IMR-90 (cell line): ENCODE data around the gene DGLUCY. TPM values are rescaled to one million over a fixed set of nuclear protein-coding genes. Genes with fewer than 3 reads are reported as not detected.

Source experiments
- ATAC-seq: fragments of 200-7000 bp; cut with Tn5 transposase; 2 replicates; pipeline ENCODE4 v1.9.1; 2020; ENCODE audit warnings: low read depth, mild to moderate bottlenecking, moderate library complexity
- BruUV-seq: library from RNA; stranded (reverse); fragments of 400-500 nt; replicated peaks from 2 replicates; lab custom pipeline; 2021; lab: Mats Ljungman, UMichigan
- CTCF ChIA-PET: fragments of 300-600 bp; formaldehyde crosslinking; extraction: SDS; loops from one replicate; lab custom pipeline; 2021; ENCODE audit warnings: antibody characterized with exemption; lab: Yijun Ruan, JAX
- POLR2A ChIA-PET: fragments of 300-600 bp; sonication (Branson Sonifier 250); formaldehyde crosslinking; loops from one replicate; lab custom pipeline; 2022; ENCODE audit warnings: antibody characterized with exemption; ENCODE audit not compliant: unreplicated experiment; lab: Charles Lee
- DNase-seq: peaks from one replicate; pipeline ENCODE4 v3.0.0; 2013
- H2AFZ ChIP-seq: replicated peaks from 2 replicates; pipeline ENCODE3; 2013; ENCODE audit warnings: low read length, mild to moderate bottlenecking; ENCODE audit not compliant: poor library complexity
- H2AK5ac ChIP-seq: 2 replicates; pipeline ENCODE4 v1.6.1; 2013; ENCODE audit warnings: low read depth, low read length, inconsistent platforms
- H2AK9ac ChIP-seq: replicated peaks from 2 replicates; pipeline ENCODE3; 2013; ENCODE audit warnings: mild to moderate bottlenecking, low read depth, low read length, moderate library complexity; ENCODE audit not compliant: poor library complexity
- H2BK120ac ChIP-seq: 2 replicates; pipeline ENCODE4 v1.6.1; 2013; ENCODE audit warnings: low read depth, low read length, inconsistent platforms
- H2BK15ac ChIP-seq: 3 replicates; pipeline ENCODE4 v1.6.1; 2013; ENCODE audit warnings: low read depth, low read length, inconsistent platforms
- H2BK20ac ChIP-seq: 2 replicates; pipeline ENCODE4 v1.6.1; 2013; ENCODE audit warnings: low read depth, mild to moderate bottlenecking, inconsistent platforms, low read length, moderate library complexity
- H2BK5ac ChIP-seq: 2 replicates; pipeline ENCODE4 v1.6.1; 2013; ENCODE audit warnings: mild to moderate bottlenecking, low read depth, low read length, inconsistent platforms; ENCODE audit not compliant: poor library complexity, severe bottlenecking
- H3K14ac ChIP-seq: replicated peaks from 2 replicates; pipeline ENCODE4 v1.6.1; 2013; ENCODE audit warnings: low read depth, low read length, inconsistent platforms
- H3K18ac ChIP-seq: 2 replicates; pipeline ENCODE4 v1.6.1; 2013; ENCODE audit warnings: low read depth, low read length, control low read depth
- H3K23ac ChIP-seq: 2 replicates; pipeline ENCODE4 v1.6.1; 2013; ENCODE audit warnings: low read depth, low read length, inconsistent platforms
- H3K27ac ChIP-seq: 2 replicates; pipeline ENCODE4 v1.5.1; 2013; ENCODE audit warnings: mild to moderate bottlenecking, control low read depth, low read length; ENCODE audit not compliant: insufficient read depth
- H3K27me3 ChIP-seq: 2 replicates; pipeline ENCODE4 v1.6.1; 2013; ENCODE audit warnings: low read length; ENCODE audit not compliant: control insufficient read depth, insufficient read depth
- H3K36me3 ChIP-seq: 2 replicates; pipeline ENCODE4 v1.6.1; 2013; ENCODE audit warnings: low read length, mixed read lengths; ENCODE audit not compliant: control insufficient read depth, insufficient read depth
- H3K4ac ChIP-seq: 2 replicates; pipeline ENCODE4 v1.6.1; 2013; ENCODE audit warnings: low read depth, low read length, inconsistent platforms
- H3K4me1 ChIP-seq: 2 replicates; pipeline ENCODE4 v1.6.1; 2013; ENCODE audit warnings: low read length, mixed read lengths; ENCODE audit not compliant: control insufficient read depth, insufficient read depth
- H3K4me2 ChIP-seq: 2 replicates; pipeline ENCODE4 v1.6.1; 2013; ENCODE audit warnings: low read depth, mild to moderate bottlenecking, control low read depth, low read length, moderate library complexity
- H3K4me3 ChIP-seq: 2 replicates; pipeline ENCODE4 v1.5.1; 2013; ENCODE audit warnings: low read depth, mild to moderate bottlenecking, control low read depth, low read length, moderate library complexity; ENCODE audit not compliant: insufficient read depth
- H3K56ac ChIP-seq: 2 replicates; pipeline ENCODE4 v1.6.1; 2013; ENCODE audit warnings: low read length, inconsistent platforms; ENCODE audit not compliant: insufficient read depth; ENCODE audit errors: extremely low read depth
- H3K79me1 ChIP-seq, 2 experiments: 2 replicates each; pipeline ENCODE4 v1.6.1; 2013; ENCODE audit warnings: low read length in 2 of 2, inconsistent platforms in 1 of 2, low read depth in 1 of 2
- H3K9ac ChIP-seq: 2 replicates; pipeline ENCODE4 v1.6.1; 2013; ENCODE audit warnings: low read depth, low read length, control low read depth
- H3K9me1 ChIP-seq: 2 replicates; pipeline ENCODE4 v1.6.1; 2013; ENCODE audit warnings: low read length, inconsistent platforms; ENCODE audit not compliant: insufficient read depth
- H3K9me3 ChIP-seq: 2 replicates; pipeline ENCODE4 v1.6.1; 2013; ENCODE audit warnings: low read length; ENCODE audit not compliant: control insufficient read depth, insufficient read depth
- H4K20me1 ChIP-seq: 2 replicates; pipeline ENCODE4 v1.6.1; 2013; ENCODE audit warnings: low read length, inconsistent platforms; ENCODE audit not compliant: insufficient read depth
- H4K5ac ChIP-seq: 2 replicates; pipeline ENCODE4 v1.6.1; 2013; ENCODE audit warnings: mild to moderate bottlenecking, low read depth, low read length, control low read depth
- H4K8ac ChIP-seq, 2 experiments: 2 replicates each; pipeline ENCODE4 v1.6.1; 2013; ENCODE audit warnings: low read depth in 2 of 2, low read length in 2 of 2, control low read depth in 1 of 2, inconsistent platforms in 1 of 2
- H4K91ac ChIP-seq: 2 replicates; pipeline ENCODE4 v1.6.1; 2013; ENCODE audit warnings: low read depth, low read length, inconsistent platforms; ENCODE audit not compliant: insufficient read depth
- BHLHE40 ChIP-seq: fragments of 150-350 bp; IDR thresholded peaks from 2 replicates; pipeline ENCODE4 v1.6.1; 2016; ENCODE audit warnings: mild to moderate bottlenecking, low read depth, low read length
- CEBPB ChIP-seq: IDR thresholded peaks from 2 replicates; pipeline ENCODE4 v1.6.1; 2012; ENCODE audit warnings: low read depth, low read length, improper control_type of control experiment
- CHD1 ChIP-seq: IDR thresholded peaks from 2 replicates; pipeline ENCODE4 v1.6.1; 2012; ENCODE audit warnings: low read depth, low read length, improper control_type of control experiment
- CTCF ChIP-seq: conservative IDR thresholded peaks from 2 replicates; pipeline ENCODE4 v1.5.1; 2012; ENCODE audit warnings: mild to moderate bottlenecking, low read depth, low read length, improper control_type of control experiment
- ELK1 ChIP-seq: fragments of 150-350 bp; IDR thresholded peaks from 2 replicates; pipeline ENCODE4 v1.6.1; 2016; ENCODE audit warnings: low read depth, mild to moderate bottlenecking, low read length, moderate library complexity, borderline replicate concordance
- FOS ChIP-seq: fragments of 150-350 bp; IDR thresholded peaks from 2 replicates; pipeline ENCODE4 v1.6.1; 2016; ENCODE audit warnings: low read depth, low read length
- MAFK ChIP-seq: IDR thresholded peaks from 2 replicates; pipeline ENCODE4 v1.6.1; 2012; ENCODE audit warnings: low read depth, low read length, improper control_type of control experiment
- MAZ ChIP-seq: IDR thresholded peaks from 2 replicates; pipeline ENCODE4 v1.6.1; 2012; ENCODE audit warnings: low read depth, mild to moderate bottlenecking, low read length, improper control_type of control experiment, moderate library complexity, borderline replicate concordance
- MXI1 ChIP-seq: IDR thresholded peaks from 2 replicates; pipeline ENCODE4 v1.6.1; 2012; ENCODE audit warnings: low read depth, mild to moderate bottlenecking, low read length, moderate library complexity, borderline replicate concordance
- NFE2L2 ChIP-seq: fragments of 150-350 bp; IDR thresholded peaks from 2 replicates; pipeline ENCODE4 v1.6.1; 2016; ENCODE audit warnings: low read depth, mild to moderate bottlenecking, low read length
- POLR2A ChIP-seq: IDR thresholded peaks from 2 replicates; pipeline ENCODE4 v1.6.1; 2012; ENCODE audit warnings: mild to moderate bottlenecking, low read depth, low read length
- RAD21 ChIP-seq: IDR thresholded peaks from 2 replicates; pipeline ENCODE4 v1.6.1; 2012; ENCODE audit warnings: low read length, improper control_type of control experiment
- RCOR1 ChIP-seq: IDR thresholded peaks from 2 replicates; pipeline ENCODE4 v1.6.1; 2012; ENCODE audit warnings: mild to moderate bottlenecking, low read length, improper control_type of control experiment; ENCODE audit not compliant: insufficient replicate concordance
- RFX5 ChIP-seq: IDR thresholded peaks from 2 replicates; pipeline ENCODE4 v1.8.0; 2012; ENCODE audit warnings: low read depth, mild to moderate bottlenecking, low read length, moderate library complexity
- SMC3 ChIP-seq: fragments of 150-350 bp; IDR thresholded peaks from 2 replicates; pipeline ENCODE4 v1.6.1; 2016; ENCODE audit warnings: low read depth, mild to moderate bottlenecking, antibody characterized with exemption, low read length, moderate library complexity
- WGBS, 2 experiments: methylation state at CpG; one replicate each; pipeline versions ENCODE4 v1.1.5 to v1.1.7; 2013; ENCODE audit warnings: missing lambda C conversion rate in 2 of 2; ENCODE audit not compliant: insufficient read length in 1 of 2; ENCODE audit errors: extremely low coverage in 2 of 2; 5-methylcytosine and 5-hydroxymethylcytosine counted together
- dilution Hi-C: fragments of 300-500 bp; cut with HindIII; formaldehyde crosslinking; loops from one replicate; pipeline ENCODE4 v1.14.3; 2018; ENCODE audit warnings: low sequenced_read_pairs; ENCODE audit not compliant: unreplicated experiment
- in situ Hi-C: fragments of 300-500 bp; cut with MboI; formaldehyde crosslinking; loops from 3 replicates; pipeline ENCODE4 v1.14.3; 2019; ENCODE audit warnings: low sequenced_read_pairs, inconsistent platforms, mixed read lengths
- intact Hi-C: fragments of 100-400 bp; cut with micrococcal nuclease; formaldehyde crosslinking; loops from 2 replicates; pipeline ENCODE4 v1.10.0; 2022
- polyA plus RNA-seq, 3 experiments: library from polyadenylated mRNA; depleted of rRNA; stranded (reverse); fragments of >200 nt; gene quantifications; 2 replicates each; pipeline ENCODE4 v1.2.3, GENCODE V29; 2012; ENCODE audit warnings: low replicate concordance in 1 of 3
- total RNA-seq: library from RNA; depleted of rRNA; stranded (reverse); fragments of >200 nt; gene quantifications from 2 replicates; pipeline ENCODE4 v1.2.3, GENCODE V29; 2012
- TF ChIP-seq, protein P1 (sequence below): fragments of 150-350 bp; IDR thresholded peaks from 2 replicates; pipeline ENCODE4 v1.6.1; 2017; ENCODE audit warnings: mild to moderate bottlenecking, antibody characterized with exemption, low read length, low read depth

Gene DGLUCY
- total and polyA plus RNA-seq, 2 of the 4 experiments (the other 2 are of a cell fraction), result 8.5 to 13.3 TPM

DNA sequence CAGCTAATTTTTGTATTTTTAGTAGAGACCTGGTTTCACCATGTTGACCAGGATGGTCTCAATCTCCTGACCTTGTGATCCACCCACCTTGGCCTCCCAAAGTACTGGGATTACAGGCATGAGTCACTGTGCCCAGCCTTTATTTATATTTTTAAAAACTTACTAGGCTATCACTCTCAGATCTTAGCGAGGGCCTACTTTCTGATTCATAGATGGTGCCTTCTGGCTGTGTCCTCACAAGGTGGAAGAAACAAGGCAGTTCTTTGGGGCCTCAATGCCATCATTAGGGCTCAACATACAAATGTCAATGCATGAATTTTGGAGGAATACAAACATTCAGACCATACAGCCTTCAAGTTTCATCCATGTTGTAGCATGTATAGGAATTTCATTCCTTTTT is 2.4 kb upstream of the DGLUCY start:
- TF ChIP-seq RFX5 (no peak), MAZ (no peak), ELK1 (no peak), CEBPB (no peak), NFE2L2 (no peak), BHLHE40 (no peak), FOS (no peak), MXI1 (no peak), RCOR1 (no peak), CTCF (no peak), MAFK (no peak), RAD21 (no peak), POLR2A (no peak), CHD1 (no peak), SMC3 (no peak)
- TF ChIP-seq, protein P1, sequence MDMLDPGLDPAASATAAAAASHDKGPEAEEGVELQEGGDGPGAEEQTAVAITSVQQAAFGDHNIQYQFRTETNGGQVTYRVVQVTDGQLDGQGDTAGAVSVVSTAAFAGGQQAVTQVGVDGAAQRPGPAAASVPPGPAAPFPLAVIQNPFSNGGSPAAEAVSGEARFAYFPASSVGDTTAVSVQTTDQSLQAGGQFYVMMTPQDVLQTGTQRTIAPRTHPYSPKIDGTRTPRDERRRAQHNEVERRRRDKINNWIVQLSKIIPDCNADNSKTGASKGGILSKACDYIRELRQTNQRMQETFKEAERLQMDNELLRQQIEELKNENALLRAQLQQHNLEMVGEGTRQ, result no peak
- no TSS peak for BruUV-seq
- no peak overlapping the region for H3K56ac ChIP-seq
- H2AFZ ChIP-seq, result no peak overlapping the region
- H2BK120ac ChIP-seq, result no peak overlapping the region
- H3K9ac ChIP-seq, result no peak overlapping the region
- H3K9me1 ChIP-seq, result peaks cover 5% of the 10 kb centered on the region
- no peaks in the 10 kb centered on the region for H3K36me3 ChIP-seq
- no peak overlapping the region for H3K4ac ChIP-seq
- no peak overlapping the region for H2AK5ac ChIP-seq
- H4K20me1 ChIP-seq, result no peaks in the 10 kb centered on the region
- no peak overlapping the region for H3K23ac ChIP-seq
- H4K91ac ChIP-seq, result no peak overlapping the region
- ChIA-PET CTCF (no interaction called here), POLR2A (no interaction called here)
- no peak for DNase-seq
- no peak overlapping the region for H2BK20ac ChIP-seq
- H3K79me1 ChIP-seq, result peaks cover 0 to 12% of the 10 kb centered on the region in 2 experiments; a peak in 2 of 4 replicates
- H3K14ac ChIP-seq, result no peak overlapping the region
- no peak overlapping the region for H3K18ac ChIP-seq
- H2AK9ac ChIP-seq, result no peak overlapping the region
- intact Hi-C loops, result no loop called here
- dilution Hi-C loops, result no loop called here
- no peak overlapping the region for H2BK15ac ChIP-seq
- H3K27me3 ChIP-seq, result no peaks in the 10 kb centered on the region
- H3K9me3 ChIP-seq, result no peaks in the 10 kb centered on the region
- H4K5ac ChIP-seq, result no peak overlapping the region
- no peak overlapping the region for H3K27ac ChIP-seq
- in situ Hi-C loops, result no loop called here
- H3K4me2 ChIP-seq, result no peak overlapping the region
- H3K4me3 ChIP-seq, result no peak overlapping the region
- peaks cover 16% of the 10 kb centered on the region; the same call in 1 of the 2 replicates for H3K4me1 ChIP-seq
- no peak overlapping the region for H4K8ac ChIP-seq
- no peak overlapping the region for H2BK5ac ChIP-seq
- WGBS, 2 experiments, result no CpG with 5 or more reads among the region's 1 CpG
- no peak for ATAC-seq
